ENCODE results near the gene PAQR3.
"Not testable (repeated sequence)": the region's sequence is repeated elsewhere in the genome, so short reads cannot be mapped to it uniquely, and the experiment has no call there.

The PAQR3 gene

DNA sequence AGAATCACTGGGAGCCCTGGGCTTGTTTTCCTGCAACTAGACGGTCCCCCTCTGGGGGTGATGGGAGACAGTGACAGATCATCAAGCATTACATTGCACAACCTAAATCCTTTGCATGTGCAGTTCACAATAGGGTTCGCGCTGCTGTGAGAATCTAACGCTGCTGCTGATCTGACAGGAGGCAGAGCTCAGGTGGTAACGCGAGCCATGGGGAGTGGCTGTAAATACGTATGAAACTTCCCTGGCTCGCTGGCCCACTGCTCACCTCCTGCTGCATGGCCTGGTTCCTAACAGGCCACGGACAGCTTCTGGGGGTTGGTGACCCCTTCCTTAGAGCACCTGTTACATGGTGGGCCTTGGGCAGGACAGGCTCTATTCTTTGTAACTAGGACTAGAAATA, 10.4 kb downstream of the PAQR3 start:
- DNase-seq (ENCODE audit: low spot score): no peak

DNA sequence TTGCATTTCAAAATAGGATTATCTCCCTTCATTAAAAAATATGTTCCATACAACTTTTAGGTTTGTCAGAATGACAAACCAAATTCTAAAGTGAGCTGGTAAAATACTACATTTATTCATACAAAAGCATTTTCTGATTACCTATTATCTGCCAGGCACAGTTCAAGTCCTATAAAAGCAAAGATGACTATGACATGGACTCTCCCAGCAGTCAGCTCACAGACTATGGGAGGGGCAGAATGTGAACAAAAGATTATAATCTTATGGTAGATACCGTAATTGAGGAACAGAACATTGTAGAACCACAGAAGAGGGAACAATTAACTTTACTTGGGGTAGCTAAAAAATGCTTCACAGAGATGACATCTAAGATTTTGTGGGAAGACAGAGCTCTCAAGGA, 12.4 kb downstream of the PAQR3 start:
- no peak for DNase-seq (ENCODE audit: low spot score)

DNA sequence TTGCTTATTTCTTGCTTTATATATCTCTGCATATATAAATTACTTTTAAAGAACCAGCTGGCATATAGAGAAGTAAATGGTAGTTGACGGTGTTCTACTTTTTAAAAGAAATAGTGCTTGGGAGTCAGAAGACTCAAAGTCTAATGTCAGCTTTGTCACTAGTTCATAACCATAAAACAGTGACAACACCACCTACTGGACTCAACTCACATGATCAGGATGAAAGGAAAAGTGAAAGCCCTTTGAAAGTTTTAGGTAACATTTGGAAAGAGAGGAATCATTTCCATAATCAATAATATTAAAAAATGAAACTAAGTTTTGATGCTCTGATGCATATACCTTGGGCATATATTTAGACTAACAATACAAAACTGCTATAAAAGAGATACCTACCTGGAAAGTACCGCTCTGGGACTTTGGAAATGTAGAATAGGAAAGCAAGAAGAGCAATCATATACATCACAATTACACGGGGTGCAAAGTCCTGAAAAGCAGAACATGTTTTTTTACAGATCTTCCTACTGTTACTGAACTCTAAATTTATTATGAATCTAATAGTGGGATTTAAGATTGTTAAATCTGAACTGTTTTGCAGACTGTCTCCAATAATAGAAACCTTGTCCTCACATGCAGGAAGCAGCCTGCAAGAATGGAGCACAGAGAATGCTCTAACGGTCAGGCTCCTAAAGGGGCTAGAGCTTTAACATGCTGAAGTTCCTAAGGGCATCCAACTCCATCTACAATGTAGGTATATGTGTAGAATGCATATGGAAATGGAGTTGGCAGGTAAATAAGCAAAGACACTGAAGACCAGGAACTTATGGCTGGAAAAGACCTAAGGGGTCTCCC, 15.6 kb downstream of the PAQR3 start:
- DNase-seq (ENCODE audit: low spot score): no peak

DNA sequence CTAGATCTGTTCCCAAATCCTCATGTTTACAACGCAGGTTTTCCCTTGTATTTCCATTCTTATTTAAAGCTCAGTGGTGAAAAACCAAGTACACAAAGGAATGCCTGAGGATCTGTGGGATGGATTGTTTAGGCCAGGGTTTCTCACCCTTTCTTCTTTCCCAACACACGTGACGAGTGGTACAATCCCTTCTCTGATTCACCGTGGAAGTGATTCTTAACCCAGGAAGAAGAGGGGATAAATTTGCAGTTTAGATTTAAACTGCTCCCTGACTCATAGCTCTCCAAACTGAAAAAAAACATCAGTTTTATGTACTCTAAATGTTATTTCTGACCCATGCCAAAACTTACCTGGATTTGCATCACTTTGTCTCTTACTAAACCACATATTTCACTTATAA, 17.0 kb downstream of the PAQR3 start:
- no peak for DNase-seq (ENCODE audit: low spot score)

DNA sequence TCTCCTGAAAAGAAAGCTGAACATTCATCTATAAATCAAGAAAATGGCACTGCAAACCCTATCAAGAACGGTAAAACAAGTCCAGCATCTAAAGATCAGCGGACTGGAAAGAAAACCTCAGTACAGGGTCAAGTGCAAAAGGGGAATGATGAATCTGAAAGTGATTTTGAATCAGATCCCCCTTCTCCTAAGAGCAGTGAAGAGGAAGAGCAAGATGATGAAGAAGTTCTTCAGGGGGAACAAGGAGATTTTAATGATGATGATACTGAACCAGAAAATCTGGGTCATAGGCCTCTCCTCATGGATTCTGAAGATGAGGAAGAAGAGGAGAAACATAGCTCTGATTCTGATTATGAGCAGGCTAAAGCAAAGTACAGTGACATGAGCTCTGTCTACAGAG, 28.6 kb downstream of the PAQR3 start:
- no peak for DNase-seq (ENCODE audit: low spot score)

DNA sequence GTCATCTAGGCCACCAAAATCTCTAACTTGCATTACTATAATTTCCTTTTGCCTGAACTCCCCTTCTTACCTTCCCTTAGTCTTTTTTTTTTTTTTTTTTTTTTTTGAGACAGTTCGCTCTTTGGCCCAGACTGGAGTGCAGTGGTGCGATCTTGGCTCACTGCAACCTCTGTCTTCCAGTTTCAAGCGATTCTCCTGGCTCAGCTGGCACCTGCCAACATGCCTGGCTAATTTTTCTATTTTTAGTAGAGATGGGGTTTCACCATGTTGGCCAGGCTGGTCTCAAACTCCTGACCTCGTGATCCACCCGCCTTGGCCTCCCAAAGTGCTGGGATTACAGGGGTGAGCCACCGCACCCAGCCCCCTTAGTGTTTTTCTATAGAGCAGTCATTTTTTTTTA, 30.3 kb downstream of the PAQR3 start:
- DNase-seq (ENCODE audit: low spot score): not testable (repeated sequence)

DNA sequence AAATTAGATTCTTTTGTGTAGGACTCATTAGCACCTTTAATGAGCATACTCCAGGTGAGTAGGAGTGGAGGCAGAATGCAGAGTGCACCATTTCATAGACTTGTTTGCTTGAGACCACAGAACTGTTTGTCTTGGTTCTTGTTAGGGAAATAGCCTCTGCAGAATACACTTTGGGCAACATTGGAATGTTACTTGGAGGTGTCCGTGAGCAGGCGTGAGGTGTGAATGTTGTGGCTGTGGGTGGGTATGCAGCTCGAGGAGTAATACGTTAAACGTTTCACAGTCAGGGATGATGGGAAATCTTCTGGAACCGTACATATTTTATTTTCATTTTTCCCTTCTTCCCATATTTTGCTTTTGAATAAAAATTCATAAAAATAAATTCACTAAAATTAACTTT, 31.6 kb downstream of the PAQR3 start:
- no peak for DNase-seq (ENCODE audit: low spot score)

DNA sequence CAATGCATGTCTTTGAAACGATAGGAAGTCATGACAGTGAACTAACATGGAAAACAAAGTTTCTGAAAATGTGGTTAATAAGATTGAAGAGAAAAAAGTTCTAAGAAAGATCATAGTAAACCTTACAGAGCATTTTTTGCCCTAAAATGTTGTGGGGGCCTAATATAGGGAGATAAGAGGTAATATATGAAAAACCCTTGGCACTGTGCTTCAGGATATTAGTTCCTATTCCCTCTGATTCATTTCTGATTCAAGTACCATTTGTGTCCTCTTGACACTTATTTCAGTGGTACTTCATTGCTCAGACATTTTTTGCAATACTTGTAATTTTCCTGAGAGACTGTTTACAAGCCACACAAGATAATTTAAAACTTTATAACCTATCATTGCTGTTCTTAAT, 35.1 kb downstream of the PAQR3 start:
- DNase-seq (ENCODE audit: low spot score): no peak

DNA sequence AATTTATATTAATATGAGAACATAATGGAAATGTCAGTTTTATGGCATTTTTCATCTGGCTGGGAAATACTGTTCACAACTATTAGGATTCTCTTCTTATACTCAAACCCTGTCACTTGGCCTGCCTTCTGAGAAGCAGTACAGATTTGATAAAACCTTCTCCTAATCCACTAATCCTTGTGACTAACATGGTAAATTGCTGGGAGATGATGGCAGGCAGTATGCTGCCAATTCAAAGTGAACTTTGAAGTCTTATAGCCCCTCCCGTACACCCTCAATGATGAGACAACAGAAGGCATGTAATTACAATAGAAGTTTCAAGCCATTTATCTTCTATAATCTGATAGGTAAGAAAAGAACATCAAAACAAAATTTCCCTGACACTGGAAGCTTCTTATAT, 36.9 kb downstream of the PAQR3 start:
- no peak for DNase-seq (ENCODE audit: low spot score)

DNA sequence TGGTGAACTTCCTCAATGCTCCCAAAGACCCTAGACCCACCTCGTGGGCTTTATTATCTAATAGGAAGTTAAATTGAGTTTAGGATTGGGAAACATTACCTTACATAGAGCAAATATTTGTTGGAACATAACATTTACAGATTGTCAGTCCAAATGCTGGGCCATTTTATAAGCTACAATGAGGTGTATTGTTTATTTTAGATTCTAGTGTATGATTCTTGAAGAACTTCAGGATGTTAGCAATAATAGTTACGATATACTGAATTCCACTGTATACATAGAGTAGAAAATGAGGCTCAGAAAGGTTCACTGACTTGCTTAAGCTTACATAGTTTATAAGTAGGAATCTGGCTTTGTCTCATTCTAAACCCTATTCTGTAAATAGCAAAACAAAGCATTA, 37.4 kb downstream of the PAQR3 start:
- no peak for DNase-seq (ENCODE audit: low spot score)

DNA sequence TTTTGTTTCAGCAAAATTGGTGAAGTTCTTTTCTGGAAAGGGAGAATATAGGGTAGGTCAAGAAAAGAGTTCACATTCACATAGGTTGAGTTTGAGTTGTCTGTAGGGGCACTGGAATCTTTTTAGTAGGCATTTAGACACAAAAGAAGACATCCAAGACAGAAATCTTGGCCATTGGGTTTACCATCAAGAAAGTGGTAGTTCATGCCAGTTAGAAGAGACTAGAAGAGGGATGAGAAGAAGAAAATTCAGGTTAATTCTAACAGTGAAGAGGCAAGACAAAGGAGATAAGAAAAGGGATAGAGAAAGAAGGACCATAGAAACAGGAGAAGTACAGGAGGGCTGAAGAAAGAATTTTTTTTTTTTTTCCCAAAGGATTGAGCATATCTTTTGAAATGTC, 39.9 kb downstream of the PAQR3 start:
- DNase-seq (ENCODE audit: low spot score): no peak

DNA sequence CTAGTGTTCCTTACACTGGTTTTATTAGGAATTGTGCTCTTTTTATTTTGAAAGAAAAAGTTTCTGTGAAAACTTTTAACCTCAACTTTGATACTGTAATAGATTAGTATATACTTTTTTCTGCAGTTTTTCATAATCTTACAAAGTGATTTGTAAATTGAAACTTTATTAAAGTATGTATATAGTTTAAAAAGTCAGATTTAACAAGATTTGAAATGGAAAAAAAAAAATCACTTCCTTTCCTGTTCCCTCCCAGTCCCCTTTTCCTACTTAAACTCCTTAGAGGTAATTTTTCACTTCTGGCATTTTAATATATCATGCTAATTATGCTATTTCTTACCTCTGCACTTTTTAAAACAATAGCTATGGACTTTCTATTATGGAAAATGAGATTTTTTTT, 49.3 kb downstream of the PAQR3 start:
- no peak for DNase-seq (ENCODE audit: low spot score)

DNA sequence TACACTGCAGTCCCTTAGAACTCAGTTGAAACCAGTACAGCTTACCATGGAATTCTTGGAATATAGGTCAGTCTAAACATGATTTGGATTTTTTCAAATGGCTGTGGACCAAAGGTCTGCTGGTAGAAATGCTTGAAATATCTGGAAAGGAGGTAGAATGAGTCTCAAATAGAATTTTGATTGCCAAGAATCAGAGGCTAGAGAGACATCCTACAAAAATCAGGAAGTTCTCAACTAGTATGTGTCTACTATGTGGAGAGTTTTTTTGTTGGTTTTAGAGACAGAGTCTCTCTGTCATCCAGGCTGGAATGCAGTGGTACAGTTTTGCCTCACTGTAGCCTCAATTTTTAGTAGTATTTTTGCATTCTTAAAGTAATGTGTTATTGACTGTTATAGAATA, 53.6 kb downstream of the PAQR3 start:
- DNase-seq (ENCODE audit: low spot score): no peak

DNA sequence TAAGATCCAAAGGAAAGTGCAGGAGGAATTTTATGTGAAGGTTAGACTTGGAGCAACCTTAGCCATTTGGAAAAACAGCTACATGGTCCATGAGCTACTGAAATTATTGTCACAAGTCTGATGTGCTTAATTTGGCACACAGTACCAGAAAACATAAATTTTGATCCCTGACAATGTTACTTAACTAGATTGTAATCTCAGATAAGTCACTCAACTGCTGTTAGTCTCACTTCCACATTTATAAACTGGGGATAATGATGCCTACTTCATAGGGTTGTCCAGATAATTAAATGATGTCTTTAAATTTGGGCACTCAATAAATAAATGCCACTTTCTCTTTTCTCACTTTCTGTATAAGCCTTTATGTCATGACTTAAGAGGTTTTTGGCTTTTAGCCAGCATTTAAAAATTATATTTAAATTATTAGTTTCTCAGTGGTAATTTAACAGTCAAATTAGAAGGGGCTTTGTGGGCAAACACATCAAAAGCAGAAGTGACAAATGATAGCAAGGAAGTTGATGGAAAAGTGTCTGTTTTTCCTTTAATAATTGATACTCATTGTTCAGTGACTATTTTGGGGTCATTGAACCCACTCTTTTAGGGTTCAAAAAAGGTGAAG, 58.3 kb downstream of the PAQR3 start:
- DNase-seq (ENCODE audit: low spot score): no peak

DNA sequence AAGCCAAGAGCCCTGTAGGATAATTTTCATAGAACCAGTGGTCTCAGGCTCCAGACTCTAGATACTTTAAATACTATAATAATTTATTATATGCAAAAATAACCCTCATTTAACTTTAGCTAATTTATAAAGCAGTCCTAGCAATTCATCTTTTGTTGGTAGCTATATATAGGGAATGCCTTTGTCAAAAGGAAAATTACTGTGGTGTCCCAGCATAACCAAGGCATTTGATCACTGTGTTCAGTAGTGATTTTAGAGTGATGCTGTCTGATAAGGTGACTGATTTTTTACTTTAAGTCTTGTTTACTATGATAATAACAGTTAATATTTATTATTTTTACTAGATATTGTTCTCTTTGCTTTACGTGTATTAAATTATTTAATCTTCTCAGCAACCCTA, 61.2 kb downstream of the PAQR3 start:
- DNase-seq (ENCODE audit: low spot score): no peak

DNA sequence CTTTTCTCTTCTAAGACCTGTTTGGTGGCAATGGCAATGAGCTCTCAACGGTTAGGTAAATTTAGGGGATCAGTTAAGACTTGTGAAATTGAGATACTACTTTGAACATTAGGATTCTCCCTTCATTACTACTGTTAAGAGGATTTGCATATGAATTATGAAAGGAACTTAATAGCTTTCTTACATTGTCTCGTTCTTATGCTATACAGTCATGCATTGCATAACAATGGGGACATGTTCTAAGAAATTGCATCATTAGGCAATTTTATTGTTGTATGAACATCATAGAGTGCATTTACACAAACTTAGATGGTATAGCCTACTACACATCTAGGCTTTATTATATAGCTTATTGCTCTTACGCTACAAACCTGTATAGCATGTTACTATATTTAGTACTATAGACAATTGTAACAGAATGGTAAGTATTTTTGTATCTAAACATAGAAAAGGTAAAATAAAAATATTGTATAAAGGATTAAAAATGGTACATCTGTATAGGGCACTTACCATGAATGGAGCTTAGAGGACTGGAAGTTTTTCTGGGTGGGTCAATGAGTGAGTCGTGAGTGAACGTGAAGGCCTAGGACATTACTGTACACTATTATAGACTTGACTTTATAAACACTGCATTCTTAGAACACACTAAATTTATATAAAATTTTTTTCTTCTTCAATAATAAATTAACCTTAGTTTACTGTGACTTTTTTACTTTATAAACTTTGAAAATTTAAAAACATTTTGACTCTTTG, 62.5 kb downstream of the PAQR3 start:
- DNase-seq (ENCODE audit: low spot score): no peak

DNA sequence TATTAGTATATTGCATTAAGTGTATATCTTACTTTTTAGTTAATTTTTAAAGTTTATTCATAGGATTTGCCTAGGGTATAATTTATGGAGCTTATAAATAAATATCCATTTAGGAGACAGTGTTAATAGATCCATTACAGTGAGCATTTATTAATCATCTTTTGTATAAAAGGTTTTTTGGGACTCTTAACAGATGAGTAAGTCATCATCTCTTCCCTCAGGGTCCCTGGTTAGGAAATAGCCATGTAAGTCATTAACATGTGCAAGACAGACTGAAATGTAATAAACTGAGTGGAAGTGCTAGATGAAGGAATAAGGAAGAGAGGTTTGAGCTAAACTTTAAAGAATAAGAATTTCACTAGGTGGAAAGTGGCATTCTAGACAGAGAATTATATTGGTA, 69.2 kb downstream of the PAQR3 start:
- DNase-seq (ENCODE audit: low spot score): no peak

DNA sequence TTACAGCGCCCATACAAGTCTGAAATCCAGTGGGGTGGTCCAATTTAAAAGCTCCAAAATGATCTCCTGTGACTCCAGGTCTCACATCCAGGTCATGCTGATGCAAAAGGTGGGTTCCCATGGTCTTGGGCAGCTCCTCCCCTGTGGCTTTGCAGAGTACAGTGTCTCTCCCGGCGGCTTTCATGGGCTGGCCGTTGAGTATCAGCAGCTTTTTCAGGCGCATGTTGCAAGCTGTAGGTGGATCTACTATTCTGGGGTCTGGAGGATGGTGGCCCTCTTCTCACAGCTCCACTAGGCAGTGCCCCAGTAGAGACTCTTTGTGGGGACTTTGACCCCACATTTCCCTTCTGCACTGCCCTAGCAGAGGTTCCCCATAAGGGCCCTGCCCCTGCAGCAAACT, 70.5 kb downstream of the PAQR3 start:
- DNase-seq (ENCODE audit: low spot score): not testable (repeated sequence)

DNA sequence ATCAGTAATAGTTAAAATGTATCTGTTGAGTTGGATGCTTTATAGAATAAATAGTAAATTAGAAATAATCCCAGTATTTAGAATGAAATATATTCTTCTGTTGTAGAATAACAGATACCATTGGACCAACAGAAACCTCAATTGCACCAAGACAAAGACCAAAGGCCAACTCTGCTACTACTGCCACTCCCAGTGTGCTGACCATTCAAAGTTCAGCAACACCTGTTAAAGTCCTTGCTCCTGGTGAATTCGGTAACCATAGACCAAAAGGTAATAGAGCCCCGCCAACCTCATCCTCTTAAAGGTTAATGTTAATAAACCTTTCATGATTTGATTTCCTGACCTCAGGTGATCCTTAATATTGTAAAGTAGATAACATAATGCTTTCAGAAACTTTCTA, 73.8 kb downstream of the PAQR3 start:
- DNase-seq (ENCODE audit: low spot score): no peak

DNA sequence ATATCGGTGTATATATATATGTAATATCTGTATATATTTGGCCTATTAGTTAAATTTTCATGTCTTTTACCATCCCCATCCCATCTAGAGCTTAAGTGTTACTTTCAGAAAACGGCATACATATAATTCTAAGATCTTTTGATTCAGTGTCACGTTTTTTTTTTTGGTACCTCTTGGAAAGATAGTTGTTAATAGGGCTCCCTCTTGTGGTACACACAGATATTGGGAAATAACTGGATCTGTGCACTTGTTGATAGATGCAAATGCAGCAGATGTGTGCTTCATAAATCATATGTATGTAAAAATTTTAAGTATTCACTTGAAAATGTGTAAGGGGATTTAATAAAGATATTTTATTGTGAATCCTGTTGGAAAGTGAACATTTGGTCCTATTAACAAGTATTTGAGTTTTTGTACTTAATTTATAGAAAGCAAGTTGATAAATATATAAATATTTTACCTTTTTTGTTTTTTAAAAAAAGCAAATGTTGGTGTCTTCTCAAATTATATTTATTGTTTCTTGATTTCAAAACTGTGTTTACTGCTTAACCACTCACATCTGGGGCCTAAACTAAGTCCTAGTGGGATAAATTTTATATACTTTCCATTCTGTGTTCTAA, 74.7 kb downstream of the PAQR3 start:
- peak; percentile 76 for DNase-seq (ENCODE audit: low spot score)

DNA sequence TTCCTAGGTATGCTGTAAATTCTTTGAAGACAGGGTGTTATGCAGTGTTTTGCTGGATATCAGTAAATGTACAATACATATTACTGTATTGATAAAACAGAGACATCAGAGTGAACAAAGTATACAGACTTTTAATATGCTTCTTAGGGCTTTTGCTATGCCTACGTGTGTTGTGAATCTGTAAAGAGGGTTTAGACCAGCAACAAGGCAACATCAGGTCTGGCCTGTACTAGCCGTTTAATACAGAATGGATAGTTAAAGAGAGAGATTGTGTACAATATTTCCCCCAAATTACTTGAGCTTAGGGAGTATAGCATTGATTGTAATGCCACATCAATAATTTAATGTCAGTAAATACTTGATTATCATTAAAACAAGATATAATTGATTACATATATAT, 75.2 kb downstream of the PAQR3 start:
- no peak for DNase-seq (ENCODE audit: low spot score)

DNA sequence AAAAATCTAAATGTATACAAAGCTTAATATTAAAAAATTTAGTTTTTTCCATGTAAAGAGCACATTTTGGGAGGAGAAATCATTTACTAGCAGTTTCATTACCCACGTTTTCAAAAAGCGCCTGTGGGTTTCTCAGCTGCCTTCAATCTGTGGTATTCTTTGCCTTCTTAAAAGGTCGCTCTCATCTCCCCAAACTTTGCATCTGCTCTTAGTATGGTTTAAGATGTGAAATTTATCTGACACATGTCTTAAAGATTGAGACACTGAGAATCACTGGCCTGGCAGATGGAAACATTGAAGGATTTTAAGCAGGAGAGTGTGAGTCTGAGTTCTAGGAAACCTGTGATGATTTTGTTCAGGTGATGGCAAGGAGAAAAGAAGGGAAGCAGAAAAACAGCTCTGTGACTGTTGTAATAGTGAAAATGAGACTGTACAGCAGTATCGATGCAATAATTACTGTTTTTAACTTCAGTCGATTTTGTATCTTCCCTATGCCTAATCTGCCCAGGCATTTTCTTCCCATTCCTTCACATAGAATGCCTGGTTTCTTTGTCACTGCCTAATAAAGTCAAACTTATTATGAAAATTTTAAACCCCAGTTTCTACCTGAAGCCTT, 75.9 kb downstream of the PAQR3 start:
- DNase-seq (ENCODE audit: low spot score): peak; percentile 5

Data from cerebellar cortex (tissue), 1 donor.